D721Med (cell line): ENCODE data around the gene ANAPC5.

ENCODE experiments used
- DNase-seq: peaks from one replicate; pipeline ENCODE4 v3.0.0; 2011; ENCODE audit warnings: low spot score; ENCODE audit not compliant: insufficient read length
- FAIRE-seq: peaks from 2 replicates; lab custom pipeline; 2011; peaks lifted over from hg19 to GRCh38; lab: Jason Lieb, UNC
- CTCF ChIP-seq: IDR thresholded peaks from 2 replicates; pipeline ENCODE4 v1.5.1; 2012; ENCODE audit warnings: mild to moderate bottlenecking, control low read depth; ENCODE audit not compliant: insufficient read depth; ENCODE audit errors: missing control alignments

Gene ANAPC5

GRCh38 chr12:121295746-121296617 lies 56.2 kb downstream of the ANAPC5 start:
- DNase-seq (no peak), FAIRE-seq (no peak)
- no peak for TF ChIP-seq CTCF

- FAIRE-seq (no peak), DNase-seq (no peak)
- no peak for TF ChIP-seq CTCF
Observed at GRCh38 chr12:121295116-121295745, 57.0 kb downstream of the ANAPC5 start.

- no peak for TF ChIP-seq CTCF
- no peak for DNase-seq
- no peak for FAIRE-seq
Observed at GRCh38 chr12:121294151-121294889, 57.9 kb downstream of the ANAPC5 start.

- no peak for DNase-seq
- FAIRE-seq = no peak
- no peak for TF ChIP-seq CTCF
Observed at GRCh38 chr12:121293603-121294002, 58.6 kb downstream of the ANAPC5 start.

GRCh38 chr12:121290410-121290809 lies 61.8 kb downstream of the ANAPC5 start:
- FAIRE-seq = no peak
- no peak for TF ChIP-seq CTCF
- no peak for DNase-seq

GRCh38 chr12:121289962-121290361 lies 62.2 kb downstream of the ANAPC5 start:
- FAIRE-seq (no peak), DNase-seq (no peak)
- TF ChIP-seq CTCF = no peak
